Immature natural killer cell (primary cell): ENCODE measurements around the gene MED12. TPM values are rescaled to one million over a fixed set of nuclear protein-coding genes. Genes with fewer than 3 reads are reported as not detected.

ENCODE experiments used
- DNase-seq, 3 donors: peaks; one replicate each; pipeline ENCODE4 v3.0.0; 2022; ENCODE audit warnings: mixed read lengths in 1 of 3
- H3K27ac Mint-ChIP-seq, 6 donors: one replicate each; pipeline ENCODE4 v1.8.0; 2020; ENCODE audit warnings: mixed read lengths in 6 of 6, mild to moderate bottlenecking in 5 of 6, inconsistent platforms in 4 of 6, moderate library complexity in 3 of 6
- H3K27me3 Mint-ChIP-seq, 3 donors: one replicate each; pipeline ENCODE4 v1.8.0; 2020 to 2021; ENCODE audit warnings: low read depth in 3 of 3, mild to moderate bottlenecking in 3 of 3, mixed read lengths in 3 of 3, moderate library complexity in 3 of 3, inconsistent platforms in 1 of 3
- H3K36me3 Mint-ChIP-seq, 3 donors: one replicate each; pipeline ENCODE4 v1.8.0; 2020; ENCODE audit warnings: mixed read lengths in 3 of 3, inconsistent platforms in 2 of 3, mild to moderate bottlenecking in 2 of 3
- H3K4me1 Mint-ChIP-seq, 2 donors: one replicate each; pipeline ENCODE4 v1.8.0; 2020; ENCODE audit warnings: inconsistent platforms in 2 of 2, mild to moderate bottlenecking in 2 of 2, mixed read lengths in 2 of 2, moderate library complexity in 1 of 2
- H3K4me3 Mint-ChIP-seq, 5 donors: one replicate each; pipeline ENCODE4 v1.8.0; 2020; ENCODE audit warnings: mild to moderate bottlenecking in 5 of 5, mixed read lengths in 5 of 5, inconsistent platforms in 3 of 5, moderate library complexity in 3 of 5
- H3K9me3 Mint-ChIP-seq, 6 donors: one replicate each; pipeline ENCODE4 v1.8.0; 2020; ENCODE audit warnings: mild to moderate bottlenecking in 6 of 6, mixed read lengths in 6 of 6, inconsistent platforms in 4 of 6, moderate library complexity in 3 of 6
- polyA plus RNA-seq, 3 donors: library from polyadenylated mRNA; unstranded; fragments of 300-500 nt; fragmentation: Illumina TruSeq; gene quantifications; one replicate each; pipeline ENCODE4 v1.2.3, GENCODE V29; 2021

The MED12 gene
- polyA plus RNA-seq, 3 donors from 2014 or later, result 8.6 to 21.5 TPM; not detected in 1

- DNase-seq, result no peak
- no peaks in the 10 kb centered on the region for H3K9me3 Mint-ChIP-seq
- H3K27me3 Mint-ChIP-seq, result peaks cover 2 to 13% (median 2%) of the 10 kb centered on the region in 3 donors
- H3K27ac Mint-ChIP-seq, result no peak overlapping the region
- H3K4me1 Mint-ChIP-seq, result no peaks in the 10 kb centered on the region
- H3K36me3 Mint-ChIP-seq, result no peaks in the 10 kb centered on the region
- H3K4me3 Mint-ChIP-seq, result no peak overlapping the region
Measured at GRCh38 chrX:71154641-71155040, 36.2 kb downstream of the MED12 start.

- DNase-seq, result no peak
- peaks cover 0 to 10% (median 2%) of the 10 kb centered on the region in 3 donors for H3K27me3 Mint-ChIP-seq
- H3K4me3 Mint-ChIP-seq, result no peak overlapping the region
- no peaks in the 10 kb centered on the region for H3K36me3 Mint-ChIP-seq
- no peaks in the 10 kb centered on the region for H3K4me1 Mint-ChIP-seq
- H3K9me3 Mint-ChIP-seq, result no peaks in the 10 kb centered on the region
- no peak overlapping the region for H3K27ac Mint-ChIP-seq
Measured at GRCh38 chrX:71158603-71159002, 40.2 kb downstream of the MED12 start.

- no peaks in the 10 kb centered on the region for H3K9me3 Mint-ChIP-seq
- no peak overlapping the region for H3K27ac Mint-ChIP-seq
- peaks cover 0 to 10% (median 3%) of the 10 kb centered on the region in 3 donors for H3K27me3 Mint-ChIP-seq
- no peak overlapping the region for H3K4me3 Mint-ChIP-seq
- H3K4me1 Mint-ChIP-seq, result no peaks in the 10 kb centered on the region
- peaks cover 0 to 3% (median 0%) of the 10 kb centered on the region in 3 donors for H3K36me3 Mint-ChIP-seq
- DNase-seq, result no peak
Measured at GRCh38 chrX:71159335-71159734, 40.9 kb downstream of the MED12 start.

GRCh38 chrX:71160475-71160874, 42.1 kb downstream of the MED12 start:
- peaks cover 0 to 3% (median 0%) of the 10 kb centered on the region in 3 donors for H3K36me3 Mint-ChIP-seq
- no peaks in the 10 kb centered on the region for H3K4me1 Mint-ChIP-seq
- H3K27me3 Mint-ChIP-seq, result peaks cover 0 to 10% (median 4%) of the 10 kb centered on the region in 3 donors
- DNase-seq, result no peak
- no peak overlapping the region for H3K27ac Mint-ChIP-seq
- H3K4me3 Mint-ChIP-seq, result no peak overlapping the region
- no peaks in the 10 kb centered on the region for H3K9me3 Mint-ChIP-seq

GRCh38 chrX:71162981-71163380, 44.6 kb downstream of the MED12 start:
- Mint-ChIP-seq H3K27me3 (peaks cover 1 to 10% (median 4%) of the 10 kb centered on the region in 3 donors), H3K27ac (no peak overlapping the region), H3K4me3 (no peak overlapping the region), H3K4me1 (no peaks in the 10 kb centered on the region), H3K36me3 (peaks cover 0 to 3% (median 0%) of the 10 kb centered on the region in 3 donors), H3K9me3 (no peaks in the 10 kb centered on the region)
- DNase-seq, result no peak

- H3K4me3 Mint-ChIP-seq, result no peak overlapping the region
- H3K27me3 Mint-ChIP-seq, result peaks cover 1 to 8% (median 2%) of the 10 kb centered on the region in 3 donors
- H3K36me3 Mint-ChIP-seq, result peaks cover 0 to 3% (median 0%) of the 10 kb centered on the region in 3 donors
- H3K9me3 Mint-ChIP-seq, result no peaks in the 10 kb centered on the region
- no peak overlapping the region for H3K27ac Mint-ChIP-seq
- H3K4me1 Mint-ChIP-seq, result no peaks in the 10 kb centered on the region
- no peak for DNase-seq
Measured at GRCh38 chrX:71164071-71164470, 45.7 kb downstream of the MED12 start.

- H3K4me3 Mint-ChIP-seq, result no peak overlapping the region
- H3K36me3 Mint-ChIP-seq, result peaks cover 0 to 3% (median 0%) of the 10 kb centered on the region in 3 donors
- H3K27me3 Mint-ChIP-seq, result peaks cover 1 to 5% (median 4%) of the 10 kb centered on the region in 3 donors
Measured at GRCh38 chrX:71166461-71166860, 48.1 kb downstream of the MED12 start.

GRCh38 chrX:71167031-71167781, 48.8 kb downstream of the MED12 start:
- H3K4me3 Mint-ChIP-seq, result no peak overlapping the region
- no peak overlapping the region for H3K27ac Mint-ChIP-seq
- H3K4me1 Mint-ChIP-seq, result no peaks in the 10 kb centered on the region
- H3K36me3 Mint-ChIP-seq, result peaks cover 0 to 3% (median 0%) of the 10 kb centered on the region in 3 donors
- H3K9me3 Mint-ChIP-seq, result no peaks in the 10 kb centered on the region
- no peak for DNase-seq
- peaks cover 1 to 5% (median 4%) of the 10 kb centered on the region in 3 donors for H3K27me3 Mint-ChIP-seq

More at GRCh38 chrX:71166461-71166860, 48.1 kb downstream of the MED12 start:
- no peak for DNase-seq
- Mint-ChIP-seq H3K9me3 (no peaks in the 10 kb centered on the region), H3K27ac (no peak overlapping the region), H3K4me1 (no peaks in the 10 kb centered on the region)

GRCh38 chrX:71168134-71168533, 49.7 kb downstream of the MED12 start:
- H3K27me3 Mint-ChIP-seq, result peaks cover 1 to 4% (median 2%) of the 10 kb centered on the region in 3 donors
- no peak for DNase-seq
- H3K4me3 Mint-ChIP-seq, result no peak overlapping the region
- peaks cover 0 to 3% (median 0%) of the 10 kb centered on the region in 3 donors for H3K36me3 Mint-ChIP-seq
- no peaks in the 10 kb centered on the region for H3K9me3 Mint-ChIP-seq
- no peaks in the 10 kb centered on the region for H3K4me1 Mint-ChIP-seq
- no peak overlapping the region for H3K27ac Mint-ChIP-seq

GRCh38 chrX:71169586-71169985, 51.2 kb downstream of the MED12 start:
- H3K4me3 Mint-ChIP-seq, result no peak overlapping the region
- H3K4me1 Mint-ChIP-seq, result no peaks in the 10 kb centered on the region
- H3K27me3 Mint-ChIP-seq, result peaks cover 0 to 2% (median 1%) of the 10 kb centered on the region in 3 donors
- H3K27ac Mint-ChIP-seq, result peak overlapping the region in 1 of 6 donors; percentile 71
- no peaks in the 10 kb centered on the region for H3K9me3 Mint-ChIP-seq
- no peak for DNase-seq
- no peaks in the 10 kb centered on the region for H3K36me3 Mint-ChIP-seq

GRCh38 chrX:71170660-71171059, 52.3 kb downstream of the MED12 start:
- Mint-ChIP-seq H3K4me1 (no peaks in the 10 kb centered on the region), H3K9me3 (no peaks in the 10 kb centered on the region), H3K27ac (no peak overlapping the region), H3K36me3 (no peaks in the 10 kb centered on the region), H3K4me3 (no peak overlapping the region), H3K27me3 (peaks cover 0 to 2% (median 1%) of the 10 kb centered on the region in 3 donors)
- no peak for DNase-seq

GRCh38 chrX:71171110-71171801, 52.9 kb downstream of the MED12 start:
- Mint-ChIP-seq H3K4me1 (no peaks in the 10 kb centered on the region), H3K36me3 (no peaks in the 10 kb centered on the region), H3K27me3 (peaks cover 0 to 2% (median 2%) of the 10 kb centered on the region in 3 donors), H3K4me3 (no peak overlapping the region), H3K9me3 (no peaks in the 10 kb centered on the region), H3K27ac (peak overlapping the region in 1 of 6 donors; percentile 19)
- DNase-seq, result no peak

GRCh38 chrX:71173440-71173839, 55.0 kb downstream of the MED12 start:
- H3K27ac Mint-ChIP-seq, result no peak overlapping the region
- H3K9me3 Mint-ChIP-seq, result no peaks in the 10 kb centered on the region
- H3K27me3 Mint-ChIP-seq, result peaks cover 2 to 4% (median 2%) of the 10 kb centered on the region in 3 donors
- H3K4me3 Mint-ChIP-seq, result no peak overlapping the region
- no peaks in the 10 kb centered on the region for H3K4me1 Mint-ChIP-seq
- no peaks in the 10 kb centered on the region for H3K36me3 Mint-ChIP-seq
- DNase-seq, result no peak

- Mint-ChIP-seq H3K36me3 (no peaks in the 10 kb centered on the region), H3K4me3 (no peak overlapping the region), H3K27ac (no peak overlapping the region)
Measured at GRCh38 chrX:71174795-71175194, 56.4 kb downstream of the MED12 start.

More at GRCh38 chrX:71174795-71175194, 56.4 kb downstream of the MED12 start:
- H3K27me3 Mint-ChIP-seq, result peaks cover 2 to 5% (median 4%) of the 10 kb centered on the region in 3 donors
- H3K4me1 Mint-ChIP-seq, result peaks cover 0 to 6% of the 10 kb centered on the region in 2 donors
- H3K9me3 Mint-ChIP-seq, result no peaks in the 10 kb centered on the region
- no peak for DNase-seq
